HG02884 (cell line): ENCODE results near the gene WDR37.

Experiments
- ATAC-seq: cut with Tn5 transposase; IDR thresholded peaks from one replicate; pipeline ENCODE4 v1.9.1; 2021; ENCODE audit warnings: mild to moderate bottlenecking, moderate library complexity; ENCODE audit not compliant: unreplicated experiment

Gene WDR37

DNA sequence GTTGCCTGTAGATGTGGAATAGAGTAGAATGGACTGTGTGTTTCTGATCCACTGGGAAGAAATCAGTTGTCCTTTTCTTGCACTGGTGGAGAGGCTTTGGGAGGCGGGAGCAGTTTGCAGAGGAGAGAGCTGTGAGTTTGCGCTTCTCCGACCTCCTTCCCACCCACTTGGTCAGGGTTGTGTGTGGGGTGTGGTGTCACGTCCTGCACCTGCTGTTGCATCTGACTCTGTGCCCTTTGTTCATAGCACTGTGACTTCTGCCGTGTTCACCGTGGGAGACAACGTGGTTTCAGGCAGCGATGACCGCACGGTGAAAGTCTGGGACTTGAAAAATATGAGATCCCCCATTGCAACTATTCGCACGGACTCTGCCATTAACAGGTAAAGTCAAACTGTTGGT is 67.8 kb downstream of the WDR37 start:
- no peak for ATAC-seq

DNA sequence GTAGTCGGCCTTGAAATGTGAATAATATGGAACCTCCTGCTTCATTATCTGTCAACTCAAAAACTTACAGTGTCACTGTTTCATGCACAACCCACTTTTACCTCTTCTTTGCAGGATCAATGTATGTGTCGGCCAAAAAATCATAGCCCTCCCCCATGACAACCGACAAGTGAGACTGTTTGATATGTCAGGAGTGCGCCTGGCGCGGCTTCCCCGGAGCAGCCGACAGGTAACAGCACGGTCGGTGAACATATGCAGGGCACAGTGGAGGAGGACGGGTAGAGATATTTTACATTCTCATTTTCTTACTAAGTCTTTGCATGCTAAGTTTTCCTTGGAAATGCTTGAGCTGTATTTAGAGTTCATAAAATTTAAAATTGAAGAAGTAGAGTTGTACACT is 68.6 kb downstream of the WDR37 start:
- ATAC-seq: no peak

DNA sequence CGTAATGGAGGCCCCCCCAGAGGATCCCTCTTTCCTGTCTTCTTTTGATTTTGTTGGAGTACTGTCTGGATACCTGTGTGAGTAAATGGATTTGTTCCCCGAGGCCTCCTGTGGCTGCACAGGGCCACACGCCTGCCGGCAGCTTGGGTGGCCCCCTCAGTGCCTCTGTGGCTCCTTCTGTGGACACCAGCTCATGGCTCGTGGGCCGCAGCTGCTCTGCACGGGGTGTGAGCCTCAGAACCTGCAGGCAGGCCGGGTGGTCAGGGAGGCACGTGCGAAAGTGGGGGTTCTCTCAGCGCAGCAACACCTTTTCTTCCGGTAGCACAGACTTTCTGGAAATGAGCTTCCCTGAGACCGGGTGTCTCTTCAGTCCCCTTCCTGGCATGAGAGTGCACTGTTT is 70.3 kb downstream of the WDR37 start:
- ATAC-seq: no peak

DNA sequence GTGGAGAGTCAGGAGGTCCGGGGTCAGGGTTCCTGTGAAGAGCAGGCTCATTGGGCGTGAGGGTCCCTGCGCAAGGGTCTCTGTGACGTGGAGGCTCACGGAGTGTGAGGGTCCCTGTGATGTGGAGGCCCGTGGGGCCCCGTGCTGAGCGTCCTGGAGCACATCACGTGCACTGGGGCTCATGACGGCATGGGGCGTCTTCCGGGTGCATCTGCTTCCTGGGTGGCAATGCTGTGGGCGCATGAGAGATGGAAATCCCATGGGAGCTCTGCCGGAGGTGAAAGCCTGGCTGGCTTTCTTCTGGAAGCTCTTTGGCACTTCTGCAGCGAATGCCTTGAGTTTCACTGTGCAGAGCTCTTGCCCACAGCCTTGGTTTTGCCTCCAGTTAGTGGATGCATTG is 71.4 kb downstream of the WDR37 start:
- no peak for ATAC-seq

DNA sequence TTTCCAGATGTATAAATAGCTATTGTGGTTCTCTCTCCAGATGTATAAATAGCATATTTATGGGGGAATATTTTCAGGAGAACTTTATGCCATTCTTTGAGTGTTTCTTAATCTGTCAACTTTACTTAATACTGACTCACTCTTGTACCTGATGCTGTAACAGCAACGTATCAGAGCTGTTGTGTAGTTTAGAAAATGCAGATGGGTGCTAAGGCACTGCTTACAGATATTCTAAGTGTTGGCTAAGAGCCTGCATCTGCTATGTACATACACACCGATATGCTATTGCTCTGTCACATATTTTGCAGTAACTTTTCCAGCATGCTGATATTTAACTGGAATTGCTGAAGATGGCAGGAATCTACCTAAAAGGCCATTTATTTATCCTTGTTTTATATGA is 71.9 kb downstream of the WDR37 start:
- no peak for ATAC-seq

DNA sequence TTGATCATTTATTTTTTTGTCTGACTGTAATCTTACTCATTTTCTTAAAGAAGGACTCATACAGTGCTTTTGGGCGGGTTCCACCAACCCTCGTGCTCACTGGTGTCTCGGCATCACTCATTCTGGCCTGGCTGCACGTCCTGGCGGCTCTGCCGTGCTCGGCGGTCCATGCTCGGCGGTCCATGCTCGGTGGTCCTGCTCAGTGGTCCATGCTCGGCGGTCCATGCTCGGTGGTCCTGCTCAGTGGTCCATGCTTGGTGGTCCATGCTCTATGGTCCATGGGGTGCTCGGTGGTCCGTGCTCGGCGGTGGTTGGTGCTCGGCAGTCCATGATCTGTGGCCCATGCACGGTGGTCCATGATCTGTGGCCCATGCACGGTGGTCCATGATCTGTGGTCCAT is 72.5 kb downstream of the WDR37 start:
- no peak for ATAC-seq

DNA sequence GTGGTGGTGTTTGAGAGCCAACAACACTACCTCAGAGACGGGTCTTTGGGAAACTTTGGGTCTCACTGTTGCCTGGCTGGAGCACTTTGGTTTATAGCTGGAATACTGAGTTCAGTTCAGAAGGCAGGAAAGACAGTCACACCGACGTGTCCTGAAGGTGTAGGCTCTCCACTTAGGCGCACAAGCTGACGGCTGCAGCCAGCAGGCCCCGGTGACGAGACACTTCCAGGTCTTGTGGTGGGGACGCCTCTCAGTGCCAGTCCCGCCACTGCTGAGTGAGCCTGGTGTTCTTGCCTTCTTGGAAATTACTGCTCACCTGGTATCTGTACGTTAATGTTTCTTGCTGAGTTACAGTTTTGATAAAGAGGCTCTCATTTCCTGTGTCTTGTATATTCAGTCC is 74.0 kb downstream of the WDR37 start:
- ATAC-seq: no peak

DNA sequence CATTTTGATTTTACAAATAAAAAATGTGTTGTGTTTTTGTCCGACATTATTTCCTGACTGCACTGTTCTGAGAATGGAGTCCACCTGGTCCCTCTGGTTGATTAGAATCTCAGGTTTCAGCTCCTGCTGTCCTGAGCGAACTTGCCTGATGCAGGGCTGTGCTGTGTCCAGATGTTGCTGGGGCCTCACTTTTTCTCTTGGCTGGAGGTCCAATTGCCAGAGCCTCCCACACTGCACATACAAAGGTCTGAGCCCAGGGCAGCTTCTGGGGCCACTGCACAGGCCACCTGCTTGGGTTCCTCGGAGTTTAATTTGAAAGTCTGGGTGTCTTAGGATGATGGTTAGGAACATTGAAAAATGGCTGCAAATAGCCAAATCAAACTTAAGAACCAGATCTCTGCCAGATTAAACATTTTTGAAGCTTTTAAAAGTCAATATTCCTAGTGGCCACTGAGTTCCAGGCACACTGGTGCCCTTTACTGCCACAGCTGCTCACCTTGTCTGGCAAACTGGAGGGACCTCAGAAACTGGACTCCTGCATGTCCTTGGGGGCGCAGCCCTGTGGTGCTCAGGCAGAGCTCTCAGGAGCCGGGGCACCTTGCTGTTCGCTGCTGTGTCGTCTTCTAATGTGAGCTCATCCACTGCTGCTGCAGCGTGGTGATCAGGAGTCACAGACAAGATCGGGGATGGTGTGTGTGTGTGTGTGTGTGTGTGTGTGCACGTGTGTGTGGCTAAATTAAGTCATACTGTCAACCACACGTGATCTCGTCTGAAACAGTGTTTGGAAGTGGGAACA is 75.0 kb downstream of the WDR37 start:
- ATAC-seq: no peak

DNA sequence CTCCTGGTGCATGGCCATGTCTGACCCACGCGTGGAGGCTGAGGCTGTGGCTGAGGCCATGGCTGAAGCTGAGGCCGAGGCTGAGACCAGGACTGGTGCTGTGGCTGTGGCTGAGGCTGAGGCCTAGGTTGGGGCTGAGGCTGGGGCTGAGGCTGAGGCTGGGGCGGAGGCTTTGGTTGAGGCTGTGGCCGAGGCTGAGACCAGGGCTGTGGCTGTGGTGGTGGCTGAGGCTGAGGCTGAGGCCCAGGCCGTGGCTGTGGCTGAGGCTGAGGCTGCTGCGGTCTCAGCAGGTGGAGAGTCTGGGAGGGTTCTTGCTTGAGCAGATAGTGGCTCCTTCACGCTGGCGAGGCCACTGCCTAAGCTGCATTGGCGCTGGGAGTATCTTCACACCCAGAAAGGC is 76.4 kb downstream of the WDR37 start:
- ATAC-seq: no peak

DNA sequence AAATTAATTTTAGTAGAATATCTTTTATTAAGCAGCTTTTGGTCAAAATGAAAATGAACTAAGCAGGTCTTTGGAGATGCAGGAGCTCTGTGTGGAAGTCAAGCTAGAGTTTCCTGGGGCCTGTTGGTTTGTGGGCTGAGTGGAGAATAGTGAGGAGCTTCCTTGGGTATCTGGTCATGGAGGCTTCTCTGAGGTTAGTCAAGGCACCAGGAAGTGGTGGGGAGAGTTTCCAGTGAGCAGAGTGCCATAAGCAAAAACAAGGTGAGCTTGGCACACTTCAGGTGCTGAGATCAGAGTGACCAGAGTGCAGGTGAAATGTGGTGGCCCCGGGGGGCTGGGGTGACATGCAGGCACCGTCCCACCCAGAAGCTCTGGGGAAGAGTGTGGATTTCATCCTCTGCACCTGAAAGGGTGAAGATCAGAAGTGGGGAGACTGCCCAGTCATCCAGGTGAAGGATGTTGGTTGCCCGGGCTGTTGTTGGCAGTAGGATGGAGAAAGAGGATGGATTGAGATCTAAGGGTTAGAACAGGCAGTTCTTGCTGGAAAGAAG is 77.4 kb downstream of the WDR37 start:
- ATAC-seq: no peak

DNA sequence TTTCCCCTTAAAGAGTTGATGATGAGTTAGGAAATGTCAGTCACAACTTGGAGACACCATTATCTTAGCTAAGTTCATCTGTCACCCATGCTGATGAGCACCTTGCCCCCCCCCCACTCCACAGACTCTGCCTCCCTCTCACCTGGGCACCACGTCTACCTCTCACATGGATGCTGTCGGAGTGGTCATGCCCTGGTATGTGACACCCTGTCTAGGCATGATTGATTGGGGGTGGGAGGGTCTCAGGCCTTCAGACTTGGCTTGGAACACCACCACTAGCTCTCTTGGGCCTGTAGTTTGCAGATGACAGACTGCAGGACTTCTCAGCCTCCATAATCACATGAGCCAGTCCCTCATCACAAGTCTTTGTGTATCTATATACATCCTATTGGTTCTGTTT is 78.0 kb downstream of the WDR37 start:
- no peak for ATAC-seq

DNA sequence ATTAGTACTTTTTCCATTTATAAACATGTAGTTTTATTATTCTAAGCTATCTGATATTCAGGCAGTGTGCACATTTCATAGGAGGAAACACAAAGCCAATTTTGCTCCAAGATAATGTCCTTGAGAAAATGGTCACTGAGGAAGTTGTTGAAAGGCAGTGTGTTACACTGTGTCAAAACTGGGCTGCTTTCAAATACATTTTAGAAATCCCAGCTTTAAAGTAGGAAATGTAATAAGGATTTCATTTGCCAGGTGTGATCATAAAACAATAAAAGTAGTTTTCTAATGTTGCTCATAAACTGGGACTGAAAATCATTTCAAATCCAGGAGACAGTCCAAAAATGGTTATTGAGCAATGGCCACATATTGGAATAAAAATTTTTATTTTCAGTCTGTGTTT is 80.1 kb downstream of the WDR37 start:
- ATAC-seq: no peak

DNA sequence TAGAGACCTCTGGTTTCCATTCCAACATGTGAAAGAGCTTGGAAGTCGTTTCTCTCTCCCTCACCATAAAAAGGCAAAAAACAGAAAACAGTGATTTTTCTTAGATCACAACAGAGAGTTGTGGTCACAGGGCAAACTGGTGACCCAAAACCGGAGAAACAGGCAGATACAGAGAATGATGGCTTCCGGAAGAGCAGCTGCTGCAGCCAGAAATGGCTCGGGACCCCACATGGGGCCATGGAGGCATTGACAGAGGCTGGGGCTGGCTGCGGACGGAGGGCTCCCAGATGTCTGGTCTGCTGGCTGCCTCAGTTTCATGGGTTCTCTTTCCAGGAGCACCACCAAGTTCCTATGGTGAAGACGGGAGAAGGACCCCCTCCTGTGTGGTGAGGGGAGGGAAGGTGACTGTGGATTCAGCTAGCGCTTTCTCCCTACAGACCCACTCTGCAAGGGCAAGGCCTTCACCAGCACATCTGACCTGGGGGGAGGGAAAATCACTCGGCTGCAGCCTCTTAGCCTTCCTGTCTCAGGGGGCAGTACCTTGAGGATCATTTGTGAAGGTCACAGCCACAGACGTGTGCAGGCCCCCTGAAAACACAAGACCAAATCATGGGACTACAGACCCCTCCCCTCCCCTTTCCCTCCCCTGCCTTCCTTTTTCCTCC is 81.4 kb downstream of the WDR37 start:
- ATAC-seq: no peak

DNA sequence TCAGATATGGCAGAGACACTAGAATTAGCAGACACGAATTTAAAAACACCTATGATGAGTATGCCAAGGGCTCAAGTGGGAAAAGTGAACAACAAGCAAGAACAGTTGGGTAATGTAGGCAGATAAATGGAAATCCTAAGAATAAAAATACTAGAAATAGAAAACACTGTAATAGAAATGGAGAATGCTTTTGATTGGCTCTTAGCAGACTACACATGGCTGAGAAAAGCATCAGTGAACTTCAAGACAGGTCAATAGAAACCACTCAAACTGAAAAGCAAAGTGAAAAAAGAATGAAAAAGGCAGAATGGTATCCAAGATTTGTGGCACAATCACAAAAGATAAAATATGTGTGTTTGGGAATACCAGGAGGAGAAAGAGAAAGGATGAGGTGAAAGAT is 82.3 kb downstream of the WDR37 start:
- no peak for ATAC-seq

DNA sequence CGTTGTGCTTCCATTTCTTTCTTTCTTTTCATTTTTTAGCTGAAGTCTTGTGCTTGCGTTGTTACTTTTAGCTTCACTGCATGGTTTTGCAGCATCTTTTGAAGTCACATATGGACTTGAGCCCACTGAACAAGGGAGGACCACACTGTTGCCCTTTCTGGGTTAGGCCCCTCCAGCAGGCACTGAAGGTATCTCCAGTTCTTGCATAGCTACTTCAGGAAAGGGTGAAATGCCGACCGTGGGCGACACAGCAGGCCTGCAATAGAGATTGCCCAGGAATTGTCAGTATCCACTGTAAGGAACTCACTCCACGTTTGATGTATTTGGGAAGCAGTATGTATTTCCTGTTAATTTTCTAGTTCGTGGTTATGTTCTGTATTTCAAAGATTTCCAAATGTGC is 85.1 kb downstream of the WDR37 start:
- ATAC-seq: no peak

DNA sequence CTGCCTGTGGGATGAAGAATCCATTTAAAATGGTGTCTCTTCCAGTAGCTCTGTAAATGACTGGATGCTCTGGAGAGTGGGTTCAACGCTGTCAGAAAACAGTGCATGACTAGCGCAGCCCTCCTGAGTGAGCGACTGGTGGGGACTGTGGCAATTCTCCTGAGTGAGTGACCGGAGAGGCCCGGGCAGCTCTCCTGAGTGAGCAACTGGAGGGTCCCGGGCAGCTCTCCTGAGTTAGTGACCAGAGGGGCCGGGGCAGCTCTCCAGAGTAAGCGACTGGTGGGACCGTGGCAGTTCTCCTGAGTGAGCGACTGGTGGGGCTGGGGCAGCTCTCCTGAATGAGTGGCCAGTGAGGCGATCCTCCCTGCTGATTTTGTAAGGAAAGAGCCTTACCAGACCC is 85.5 kb downstream of the WDR37 start:
- no peak for ATAC-seq

DNA sequence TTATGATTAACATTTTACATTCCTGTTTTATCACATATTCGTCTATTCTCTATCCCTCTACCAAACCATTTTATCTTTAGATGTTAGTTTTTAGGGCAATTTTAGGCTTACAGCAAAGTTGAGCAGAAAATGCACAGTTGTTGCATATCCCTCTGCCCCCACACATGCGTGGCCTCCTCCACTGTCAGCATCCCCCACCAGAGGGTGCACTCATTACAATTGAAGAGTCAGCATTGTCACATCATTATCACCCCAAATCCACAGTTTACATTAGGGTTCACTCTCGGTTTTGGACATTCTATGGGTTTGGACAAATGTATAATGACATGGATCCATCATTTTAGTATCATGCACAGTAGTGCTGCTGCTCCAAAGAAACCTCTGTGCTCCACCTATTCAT is 86.4 kb downstream of the WDR37 start:
- no peak for ATAC-seq

DNA sequence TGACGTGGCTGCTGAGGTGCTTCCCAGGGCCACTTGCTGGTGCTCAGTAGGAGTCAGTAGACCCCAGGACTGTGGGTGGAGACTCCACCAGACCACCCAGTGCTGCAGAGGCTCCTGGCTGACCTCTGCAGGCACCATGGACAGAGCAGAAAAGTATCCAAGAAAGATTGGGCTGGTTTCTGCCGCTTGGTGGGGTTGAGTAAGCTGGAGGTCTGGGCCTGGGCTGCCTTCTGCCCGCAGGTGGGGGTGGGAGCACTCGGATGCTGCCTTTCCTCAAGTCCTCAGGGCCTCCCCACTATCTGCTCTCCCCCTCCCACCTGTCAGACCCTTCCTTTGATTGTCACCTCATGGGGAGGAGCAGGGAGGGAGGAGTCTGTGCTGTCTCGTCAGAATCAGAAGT is 91.6 kb downstream of the WDR37 start:
- ATAC-seq: no peak

DNA sequence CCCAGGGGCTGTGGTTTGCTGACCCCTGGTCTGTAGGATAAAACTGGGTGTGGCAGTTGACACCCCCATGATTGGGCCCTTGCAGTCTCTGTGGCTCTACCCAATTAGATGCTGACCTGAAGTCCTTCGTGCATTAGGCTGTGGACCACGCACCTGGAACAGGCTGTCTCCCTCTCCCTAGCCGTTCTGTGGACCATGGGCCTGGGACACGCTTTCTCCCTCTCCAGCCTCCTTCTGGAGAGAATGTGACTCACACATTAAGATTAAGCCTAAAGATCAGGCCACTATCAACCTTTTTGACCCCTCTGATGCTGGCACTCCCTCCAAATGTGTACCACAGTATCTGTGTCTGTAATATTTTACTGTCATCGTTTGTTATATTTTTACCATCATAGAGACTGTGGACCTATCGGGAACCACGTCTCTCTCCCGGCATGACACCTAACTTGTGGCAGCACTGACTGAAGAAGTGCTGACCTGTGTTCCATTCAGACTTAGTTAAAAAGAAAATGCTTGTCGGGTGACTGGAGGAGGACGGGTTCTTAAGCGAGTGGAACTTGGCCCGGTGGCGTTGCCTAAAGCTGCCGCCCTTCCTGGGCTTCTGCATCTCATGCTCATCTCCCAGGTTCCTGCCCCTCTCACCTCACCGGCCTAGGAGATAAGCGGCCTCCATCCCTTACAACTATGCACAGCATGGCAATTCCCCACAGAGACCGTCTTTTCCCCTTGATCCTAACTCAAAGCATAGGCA is 92.8 kb downstream of the WDR37 start:
- ATAC-seq: no peak

DNA sequence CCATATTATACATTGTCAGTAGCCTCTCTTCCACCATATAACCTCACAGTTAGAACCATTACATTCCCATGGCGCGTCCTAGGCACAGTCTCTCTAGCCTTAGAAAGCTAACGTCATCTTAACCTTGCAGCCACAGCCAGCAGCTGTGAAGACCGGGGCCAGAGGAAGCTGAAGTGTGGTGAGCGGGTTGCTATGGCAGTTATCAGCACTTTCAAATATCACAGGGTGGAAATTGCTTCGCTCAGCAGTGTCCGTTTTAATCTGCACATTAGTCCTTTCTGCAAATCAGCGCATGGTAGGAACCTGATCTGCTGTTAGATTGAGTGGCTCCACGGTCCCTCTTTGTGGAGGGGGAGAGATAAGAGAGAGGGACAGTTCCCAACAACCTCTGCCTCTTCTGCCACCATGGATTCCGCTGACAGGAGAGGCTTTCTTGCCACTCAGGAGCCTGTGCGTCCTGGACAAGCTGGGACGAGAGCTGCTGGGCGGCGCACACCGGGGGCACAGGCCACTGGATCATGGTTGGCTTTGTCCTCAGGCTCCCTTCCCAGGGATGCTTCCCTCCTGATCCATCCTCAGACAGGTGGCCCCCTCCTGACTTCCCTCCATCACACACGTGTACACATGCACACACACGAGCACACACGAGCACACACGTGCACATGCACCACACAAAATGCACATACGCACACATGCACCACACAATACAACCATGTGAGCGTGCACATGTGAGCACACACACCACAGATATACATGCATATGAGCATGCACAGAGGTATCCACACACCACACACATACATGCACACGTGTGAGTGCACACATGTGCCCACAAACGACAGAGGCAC is 93.8 kb downstream of the WDR37 start:
- no peak for ATAC-seq

DNA sequence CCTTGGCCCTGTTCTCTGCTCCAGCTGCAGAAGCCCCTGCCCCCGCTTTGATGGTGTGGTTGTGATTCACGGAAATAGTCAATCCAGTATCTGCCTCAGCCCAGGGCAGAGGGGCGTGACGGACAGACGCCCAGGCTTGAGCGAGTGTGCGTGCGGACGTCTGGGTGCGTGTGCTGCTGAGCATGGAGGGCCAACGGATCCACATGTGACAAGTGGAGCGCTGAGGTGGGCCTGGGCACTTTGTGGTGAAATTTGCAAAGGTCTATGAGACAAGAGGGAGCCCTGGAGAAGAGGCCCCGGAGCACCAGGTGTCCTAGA is 94.4 kb downstream of the WDR37 start:
- ATAC-seq: no peak
